Esophagus squamous epithelium (tissue), 5 donors: ENCODE measurements around the gene SVOP. TPM values are rescaled to one million over a fixed set of nuclear protein-coding genes. Genes with fewer than 3 reads are reported as not detected.
"Not testable (repeated sequence)": the region's sequence is repeated elsewhere in the genome, so short reads cannot be mapped to it uniquely, and the experiment has no call there.

Experiments
- DNase-seq: peaks from one replicate; lab custom pipeline; 2025; lab: John Stamatoyannopoulos, UW
- H3K27ac ChIP-seq, 4 donors: fragments of 200-600 bp; sonication (generic); one replicate each; pipeline ENCODE4 v1.5.1; 2016 to 2019; ENCODE audit warnings: mild to moderate bottlenecking in 1 of 4
- H3K27me3 ChIP-seq, 4 donors: fragments of 200-600 bp; sonication (generic); 1 replicate in 3 of 4; 2 replicates in 1 of 4; pipeline versions ENCODE4 v1.5.1 to v1.6.0; 2017 to 2021; ENCODE audit warnings: antibody characterized with exemption in 1 of 4
- H3K36me3 ChIP-seq, 3 donors: fragments of 200-600 bp; sonication (generic); one replicate each; pipeline ENCODE4 v1.5.1; 2016 to 2019
- H3K4me1 ChIP-seq, 3 donors: fragments of 200-600 bp; sonication (generic); one replicate each; pipeline ENCODE4 v1.5.1; 2017 to 2019
- H3K4me3 ChIP-seq, 4 donors: fragments of 200-600 bp; sonication (generic); 1 replicate in 3 of 4; 2 replicates in 1 of 4; pipeline ENCODE4 v1.5.1; 2016 to 2019; ENCODE audit warnings: mild to moderate bottlenecking in 2 of 4, moderate library complexity in 1 of 4
- H3K9me3 ChIP-seq, 3 donors: fragments of 200-600 bp; sonication (generic); one replicate each; pipeline ENCODE4 v1.5.1; 2016 to 2019
- CTCF ChIP-seq, 6 experiments: fragments of 450-650 bp in 4 of 6; fragments of 200-600 bp in 2 of 6; sonication (generic) in 2 of 6; IDR thresholded peaks; one replicate each; pipeline ENCODE4 v1.5.1; 2016 to 2019; ENCODE audit warnings: antibody characterized with exemption in 6 of 6, mild to moderate bottlenecking in 4 of 6, moderate library complexity in 4 of 6
- POLR2A ChIP-seq, 4 donors: fragments of 450-650 bp; IDR thresholded peaks; one replicate each; pipeline ENCODE4 v1.6.1; 2017; ENCODE audit warnings: antibody characterized with exemption in 4 of 4, mild to moderate bottlenecking in 4 of 4, moderate library complexity in 3 of 4
- WGBS, 2 donors: methylation state at CpG; one replicate each; pipeline ENCODE4 v1.1.5; 2018; 5-methylcytosine and 5-hydroxymethylcytosine counted together
- intact Hi-C: fragments of 100-400 bp; cut with DNase I; formaldehyde crosslinking; loops from one replicate; pipeline ENCODE4 v1.15.0; 2022
- total RNA-seq, 4 donors: library from RNA; depleted of rRNA; stranded (reverse); fragments of >200 nt; gene quantifications; one replicate each; pipeline ENCODE4 v1.1.0, GENCODE V29; 2016
- donor health status: DM: yes; HTN: yes; CAD: no.

SVOP gene
- total RNA-seq, 4 donors from 2014 or later = not detected

DNA sequence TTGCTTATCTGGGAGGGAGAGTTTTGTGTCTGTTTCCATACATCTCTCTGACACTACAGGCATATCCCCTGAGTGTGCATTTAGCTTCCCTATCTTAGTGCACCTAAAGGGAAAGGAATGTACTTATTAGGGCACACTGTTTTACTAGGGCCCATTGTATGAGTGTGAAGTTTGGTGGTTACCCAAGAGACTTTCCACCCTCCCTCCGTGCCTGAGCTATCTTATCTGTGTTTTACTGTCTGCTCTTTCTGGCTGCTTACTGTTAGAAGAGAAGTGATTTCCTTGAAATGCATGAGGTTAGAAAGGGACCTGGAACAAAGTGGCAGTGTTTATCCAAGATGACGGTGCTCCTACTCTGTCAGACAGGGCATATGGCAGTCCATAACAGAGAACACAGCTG, 8.5 kb upstream of the SVOP start:
- Histone ChIP-seq H3K9me3 (no peaks in the 10 kb centered on the region), H3K27ac (no peak overlapping the region), H3K4me1 (no peaks in the 10 kb centered on the region), H3K4me3 (no peak overlapping the region), H3K27me3 (peaks cover 0 to 16% (median 0%) of the 10 kb centered on the region in 4 donors), H3K36me3 (no peaks in the 10 kb centered on the region)
- DNase-seq = no peak
- TF ChIP-seq POLR2A (IDR thresholded peaks at IDR 0.05) (no peak), CTCF (IDR thresholded peaks at IDR 0.05) (no peak)
- intact Hi-C loops = no loop called here
- WGBS, 2 donors = 57 to 82% methylated on average over 2 of the region's 2 CpGs

GRCh38 chr12:109028624-109029023, 7.8 kb upstream of the SVOP start:
- not testable (repeated sequence) for H3K4me1 ChIP-seq, DNase-seq

GRCh38 chr12:109027767-109028166, 6.9 kb upstream of the SVOP start:
- Histone ChIP-seq H3K9me3 (no peaks in the 10 kb centered on the region), H3K36me3 (no peaks in the 10 kb centered on the region), H3K27ac (no peak overlapping the region), H3K4me1 (no peaks in the 10 kb centered on the region), H3K4me3 (no peak overlapping the region), H3K27me3 (peaks cover 0 to 23% (median 0%) of the 10 kb centered on the region in 4 donors)
- no peak for DNase-seq
- TF ChIP-seq CTCF (IDR thresholded peaks at IDR 0.05) (no peak), POLR2A (IDR thresholded peaks at IDR 0.05) (no peak)
- intact Hi-C loops = no loop called here
- WGBS, 2 donors = 5 to 16% methylated on average over 1 of the region's 1 CpG

More at GRCh38 chr12:109028624-109029023, 7.8 kb upstream of the SVOP start:
- 39 to 64% methylated on average over 2 to 3 of the region's 3 CpGs for whole genome bisulfite sequencing, 2 donors
- intact Hi-C loops, H3K36me3 ChIP-seq, H3K27ac ChIP-seq, H3K4me3 ChIP-seq, H3K9me3 ChIP-seq: not testable (repeated sequence)
- peaks cover 0 to 23% (median 0%) of the 10 kb centered on the region in 4 donors for H3K27me3 ChIP-seq

DNA sequence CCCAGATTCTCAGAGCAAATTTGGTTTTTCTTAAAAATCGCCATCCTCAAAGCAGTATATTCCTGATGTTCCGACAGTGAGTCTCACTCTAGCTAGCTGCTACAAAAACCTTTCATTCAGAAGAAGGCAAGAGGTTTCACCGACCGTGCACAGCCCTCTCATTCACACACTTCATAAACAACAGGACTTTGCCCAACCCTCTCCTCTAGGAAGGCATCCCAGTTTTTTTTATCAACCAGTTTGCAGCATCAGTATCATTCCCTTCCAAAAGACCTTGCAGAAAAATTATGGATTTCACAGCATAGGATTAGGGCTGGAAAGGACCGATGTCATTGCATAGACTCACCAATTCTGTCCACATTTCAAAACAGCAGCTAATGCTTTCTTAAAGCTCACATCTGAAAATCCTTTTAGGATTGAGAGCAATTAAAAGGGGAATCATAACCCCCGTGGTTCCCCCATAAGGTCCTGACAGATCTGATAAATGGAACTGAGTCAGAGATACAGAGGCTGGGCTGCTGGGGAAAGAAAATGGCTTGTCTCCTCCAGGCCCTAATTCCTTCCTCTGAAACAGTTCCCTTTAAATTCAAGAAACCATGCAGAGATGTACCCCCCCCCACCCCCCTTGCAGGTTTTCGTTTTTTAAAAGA, 597 bp downstream of the SVOP start:
- no peak overlapping the region for H3K4me3 ChIP-seq
- peaks cover 0 to 30% (median 0%) of the 10 kb centered on the region in 4 donors for H3K27me3 ChIP-seq
- WGBS, 2 donors = 53 to 60% methylated on average over 7 of the region's 7 CpGs
- no peaks in the 10 kb centered on the region for H3K9me3 ChIP-seq
- DNase-seq = no peak
- intact Hi-C loops = no loop called here
- no peak overlapping the region for H3K27ac ChIP-seq
- no peaks in the 10 kb centered on the region for H3K36me3 ChIP-seq
- no peak for TF ChIP-seq POLR2A (IDR thresholded peaks at IDR 0.05)
- no peak for TF ChIP-seq CTCF (IDR thresholded peaks at IDR 0.05)
- peaks cover 0 to 8% (median 4%) of the 10 kb centered on the region in 3 donors for H3K4me1 ChIP-seq

DNA sequence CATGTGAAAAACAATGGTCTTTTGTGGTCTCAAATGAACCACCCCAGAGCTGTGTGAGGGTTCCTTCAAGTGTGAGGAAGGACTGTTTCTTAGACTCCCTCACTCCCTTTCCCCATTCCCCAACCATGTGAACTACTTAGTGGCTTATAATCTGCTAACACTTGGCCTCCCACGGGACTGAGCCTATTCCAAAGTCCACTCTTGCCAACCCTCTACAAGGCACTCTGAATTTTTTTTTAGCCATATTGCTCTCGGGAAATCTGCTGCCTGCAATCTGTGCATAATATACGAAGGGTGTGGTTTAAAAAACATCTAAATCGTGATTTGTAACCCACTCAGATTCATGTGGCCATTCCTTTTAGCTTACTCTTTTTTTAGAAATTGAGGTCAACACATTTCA, 2.6 kb downstream of the SVOP start:
- Histone ChIP-seq H3K4me1 (peaks cover 0 to 8% (median 4%) of the 10 kb centered on the region in 3 donors), H3K9me3 (no peaks in the 10 kb centered on the region), H3K27me3 (peaks cover 0 to 34% (median 0%) of the 10 kb centered on the region in 4 donors), H3K4me3 (no peak overlapping the region), H3K36me3 (no peaks in the 10 kb centered on the region), H3K27ac (no peak overlapping the region)
- TF ChIP-seq POLR2A (IDR thresholded peaks at IDR 0.05) (no peak), CTCF (IDR thresholded peaks at IDR 0.05) (no peak)
- WGBS, 2 donors = 53 to 73% methylated on average over 4 of the region's 4 CpGs
- no peak for DNase-seq
- intact Hi-C loops = no loop called here
